IPS-NIHi7 (cell line): ENCODE results near the gene OVOL3.
"Not testable (repeated sequence)": the region's sequence is repeated elsewhere in the genome, so short reads cannot be mapped to it uniquely, and the experiment has no call there.

Experiments used
- DNase-seq: peaks from one replicate; pipeline ENCODE4 v3.0.0; 2012; ENCODE audit warnings: mixed read lengths; ENCODE audit errors: extremely low spot score

OVOL3 gene

GRCh38 chr19:36131221-36131620, 20.3 kb downstream of the OVOL3 start:
- not testable (repeated sequence) for DNase-seq

GRCh38 chr19:36134867-36135266, 23.9 kb downstream of the OVOL3 start:
- not testable (repeated sequence) for DNase-seq

- DNase-seq, result no peak
Measured at GRCh38 chr19:36136964-36137686, 26.2 kb downstream of the OVOL3 start.

GRCh38 chr19:36139120-36139472, 28.2 kb downstream of the OVOL3 start:
- DNase-seq, result no peak

GRCh38 chr19:36139473-36140303, 28.7 kb downstream of the OVOL3 start, which contains the start of gene CAPNS1:
Gene CAPNS1, plus strand, starts transcription at chr19:36140066. Its CDS starts 946 bp downstream, at chr19:36141012.
- DNase-seq, result peak; percentile 96

GRCh38 chr19:36140304-36141038, 29.5 kb downstream of the OVOL3 start:
- peak; percentile 79 for DNase-seq

GRCh38 chr19:36141039-36141927, 30.3 kb downstream of the OVOL3 start:
- DNase-seq, result peak; percentile 91

GRCh38 chr19:36142046-36142445, 31.1 kb downstream of the OVOL3 start:
- DNase-seq, result no peak

GRCh38 chr19:36142496-36142895, 31.6 kb downstream of the OVOL3 start:
- DNase-seq, result no peak

- DNase-seq, result no peak
Measured at GRCh38 chr19:36144624-36145023, 33.7 kb downstream of the OVOL3 start.

- DNase-seq, result no peak
Measured at GRCh38 chr19:36149673-36150406, 38.9 kb downstream of the OVOL3 start.

GRCh38 chr19:36150586-36150985, 39.6 kb downstream of the OVOL3 start:
- no peak for DNase-seq

- DNase-seq, result peak; percentile 64
Measured at GRCh38 chr19:36151144-36152018, 40.4 kb downstream of the OVOL3 start.

- DNase-seq, result no peak
Measured at GRCh38 chr19:36152019-36152351, 41.0 kb downstream of the OVOL3 start.

- no peak for DNase-seq
Measured at GRCh38 chr19:36152352-36153091, 41.6 kb downstream of the OVOL3 start, which contains the start of gene COX7A1. Gene COX7A1, minus strand, starts transcription at chr19:36152447. Its CDS starts 40 bp downstream, at chr19:36152407.

- DNase-seq, result no peak
Measured at GRCh38 chr19:36153126-36153525, 42.2 kb downstream of the OVOL3 start.

- DNase-seq, result no peak
Measured at GRCh38 chr19:36160821-36161596, 50.1 kb downstream of the OVOL3 start.
